ENCODE results near the gene RARS2. TPM values are rescaled to one million over a fixed set of nuclear protein-coding genes. Genes with fewer than 3 reads are reported as not detected.

The RARS2 gene
- polyA plus RNA-seq, 2 of the 4 experiments (the other 2 are of a cell fraction), result 14.6 to 23.7 TPM

- ChIA-PET POLR2A (interaction anchor here (1.7 kb wide), 1 partner anchor 65 kb away, joined by 4 read pairs; no protein-coding TSS in a partner anchor), CTCF (interaction anchor here (1.4 kb wide), 1 partner anchor 18 kb away, joined by 3 read pairs; no protein-coding TSS in a partner anchor)
- ATAC-seq (peak; percentile 91), DNase-seq (ENCODE audit: low read depth in 1 of 2, low spot score in 1 of 2) (peak; percentile 9 to 46), FAIRE-seq (no peak)
- TF ChIP-seq CEBPB (IDR thresholded peaks at IDR 0.05) (peak in 1 of 2 experiments; percentile 57; a peak in 2 of 4 replicates), POLR2AphosphoS2 (conservative IDR thresholded peaks at IDR 0.05; ENCODE audit: low read length) (no peak), GATA3 (IDR thresholded peaks at IDR 0.05; ENCODE audit: borderline replicate concordance) (no peak)
- H3K4me1 ChIP-seq, result peaks cover 16% of the 10 kb centered on the region; the same call in 2 of the 3 replicates
- under 1% methylated on average over 12 of the region's 15 CpGs for whole genome bisulfite sequencing (ENCODE audit: missing lambda C conversion rate)
- no peaks in the 10 kb centered on the region for H3K9me3 ChIP-seq
- H3K4me2 ChIP-seq, result peak overlapping the region; percentile 83
- peak overlapping the region; percentile 97 for H3K27ac ChIP-seq
- H3K4me3 ChIP-seq, result peak overlapping the region; percentile 95
These were observed 116.3 kb downstream of the RARS2 start for GRCh38 chr6:87473419-87473903.

GRCh38 chr6:87472525-87473418 lies 117.0 kb downstream of the RARS2 start, which contains the start of gene SLC35A1:
Gene SLC35A1 (plus strand): TSS chr6:87472974. CDS start chr6:87473004, 30 bp downstream.
- peak within 1 kb of the TSS; percentile 83 for H3K4me2 ChIP-seq
- H3K9me3 ChIP-seq, result no peaks in the 10 kb centered on the region
- TF ChIP-seq MYC (IDR thresholded peaks at IDR 0.05; ENCODE audit: borderline replicate concordance, low read length), result 0 out of 2 replicates have a peak, but pooled peaks have one; percentile 20
- peak; percentile 66 for TF ChIP-seq POLR2A (IDR thresholded peaks at IDR 0.05; ENCODE audit: low read length)
- TF ChIP-seq RCOR1 (IDR thresholded peaks at IDR 0.05; ENCODE audit: low read depth, low read length), result no peak
- no peak for TF ChIP-seq NPAS2 (CRISPR knock-in tag; IDR thresholded peaks at IDR 0.05; ENCODE audit: borderline replicate concordance)
- TF ChIP-seq ZNF302 (CRISPR knock-in tag; IDR thresholded peaks at IDR 0.05), result no peak
- TF ChIP-seq HOXA7 (CRISPR knock-in tag; IDR thresholded peaks at IDR 0.05), result no peak
- no peak for TF ChIP-seq NR3C1 (IDR thresholded peaks at IDR 0.05)
- TF ChIP-seq HDAC2 (IDR thresholded peaks at IDR 0.05), result no peak
- no peak for TF ChIP-seq GATA3 (IDR thresholded peaks at IDR 0.05; ENCODE audit: borderline replicate concordance)
- TF ChIP-seq SMC3 (IDR thresholded peaks at IDR 0.05), result no peak; the same call in 2 of the 3 replicates
- TF ChIP-seq PHF8 (IDR thresholded peaks at IDR 0.05; ENCODE audit: borderline replicate concordance, low read depth), result peak; percentile 62
- TF ChIP-seq JUN (IDR thresholded peaks at IDR 0.05), result peak in 1 of 2 experiments; percentile 81; a peak in 3 of 5 replicates
- TF ChIP-seq E2F6 (IDR thresholded peaks at IDR 0.05; ENCODE audit: borderline replicate concordance, low read depth), result peak; percentile 7; the same call in 1 of the 2 replicates
- TF ChIP-seq KDM5A (IDR thresholded peaks at IDR 0.05), result peak; percentile 42; the same call in 1 of the 2 replicates
- TF ChIP-seq RNF2 (IDR thresholded peaks at IDR 0.05; ENCODE audit: borderline replicate concordance, low read depth), result no peak
- no peak for TF ChIP-seq HOXB5 (CRISPR knock-in tag; IDR thresholded peaks at IDR 0.05)
- peak; percentile 64; the same call in 1 of the 3 replicates for TF ChIP-seq BCL3 (IDR thresholded peaks at IDR 0.05)
- TF ChIP-seq KDM1A (IDR thresholded peaks at IDR 0.05; ENCODE audit: low read depth), result no peak
- TF ChIP-seq, protein P1, sequence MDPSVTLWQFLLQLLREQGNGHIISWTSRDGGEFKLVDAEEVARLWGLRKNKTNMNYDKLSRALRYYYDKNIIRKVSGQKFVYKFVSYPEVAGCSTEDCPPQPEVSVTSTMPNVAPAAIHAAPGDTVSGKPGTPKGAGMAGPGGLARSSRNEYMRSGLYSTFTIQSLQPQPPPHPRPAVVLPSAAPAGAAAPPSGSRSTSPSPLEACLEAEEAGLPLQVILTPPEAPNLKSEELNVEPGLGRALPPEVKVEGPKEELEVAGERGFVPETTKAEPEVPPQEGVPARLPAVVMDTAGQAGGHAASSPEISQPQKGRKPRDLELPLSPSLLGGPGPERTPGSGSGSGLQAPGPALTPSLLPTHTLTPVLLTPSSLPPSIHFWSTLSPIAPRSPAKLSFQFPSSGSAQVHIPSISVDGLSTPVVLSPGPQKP (IDR thresholded peaks at IDR 0.05; ENCODE audit: low read depth, low read length), result no peak
- no peak for TF ChIP-seq HEYL (CRISPR knock-in tag; IDR thresholded peaks at IDR 0.05)
- TF ChIP-seq ZFP36 (IDR thresholded peaks at IDR 0.05; ENCODE audit: borderline replicate concordance, partially characterized antibody), result no peak
- TF ChIP-seq RARB (CRISPR knock-in tag; IDR thresholded peaks at IDR 0.05), result no peak
- no peak for TF ChIP-seq MAFK (IDR thresholded peaks at IDR 0.05; ENCODE audit: partially characterized antibody)
- no peak for TF ChIP-seq RAD21 (conservative IDR thresholded peaks at IDR 0.05 in 1 of 2, IDR thresholded peaks at IDR 0.05 in 1 of 2)
- no peak for TF ChIP-seq FOXS1 (CRISPR knock-in tag; IDR thresholded peaks at IDR 0.05)
- TF ChIP-seq, protein P2, sequence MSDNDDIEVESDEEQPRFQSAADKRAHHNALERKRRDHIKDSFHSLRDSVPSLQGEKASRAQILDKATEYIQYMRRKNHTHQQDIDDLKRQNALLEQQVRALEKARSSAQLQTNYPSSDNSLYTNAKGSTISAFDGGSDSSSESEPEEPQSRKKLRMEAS (IDR thresholded peaks at IDR 0.05), result peak; percentile 51
- ChIA-PET CTCF (interaction anchor here (1.4 to 2.1 kb wide), 2 partner anchors 18 to 79 kb away, joined by 3 to 6 read pairs; no protein-coding TSS in a partner anchor), POLR2A (interaction anchor here (1.7 kb wide), 1 partner anchor 64 kb away, joined by 4 read pairs; no protein-coding TSS in a partner anchor)
- peaks cover 16% of the 10 kb centered on the region; the same call in 2 of the 3 replicates for H3K4me1 ChIP-seq
- FAIRE-seq (no peak), DNase-seq (ENCODE audit: low read depth in 1 of 2, low spot score in 1 of 2) (peak; percentile 75 to 84), ATAC-seq (peak; percentile 96 to 97)
- 3% methylated on average over 8 of the region's 70 CpGs for WGBS (ENCODE audit: missing lambda C conversion rate)
- peak within 1 kb of the TSS; percentile 95 for H3K4me3 ChIP-seq
- peak within 1 kb of the TSS; percentile 97 for H3K27ac ChIP-seq

Measured in A549 (cell line).